Esophagus muscularis mucosa (tissue), 4 donors: ENCODE measurements around the gene SAE1. TPM values are rescaled to one million over a fixed set of nuclear protein-coding genes. Genes with fewer than 3 reads are reported as not detected.

Experiments used
- DNase-seq: peaks from one replicate; pipeline ENCODE4 v3.0.0-alpha.2; 2017; ENCODE audit errors: extremely low spot score
- H3K27ac ChIP-seq, 4 donors: fragments of 200-600 bp; sonication (generic); replicated peaks in 1 of 4; 1 replicate in 3 of 4; 2 replicates in 1 of 4; pipeline ENCODE4 v1.5.1; 2016 to 2019; ENCODE audit warnings: mild to moderate bottlenecking in 1 of 4
- H3K27me3 ChIP-seq, 4 donors: fragments of 200-600 bp; sonication (generic); one replicate each; pipeline versions ENCODE4 v1.5.1 to v1.6.0; 2016 to 2019
- H3K36me3 ChIP-seq, 4 donors: fragments of 200-600 bp; sonication (generic); one replicate each; pipeline ENCODE4 v1.5.1; 2016 to 2019
- H3K4me1 ChIP-seq, 4 donors: fragments of 200-600 bp; sonication (generic); one replicate each; pipeline ENCODE4 v1.5.1; 2016 to 2019
- H3K4me3 ChIP-seq, 4 donors: fragments of 200-600 bp; sonication (generic); 1 replicate in 2 of 4; 2 replicates in 2 of 4; pipeline ENCODE4 v1.5.1; 2016 to 2019; ENCODE audit warnings: mild to moderate bottlenecking in 4 of 4, moderate library complexity in 1 of 4
- H3K9me3 ChIP-seq, 4 donors: fragments of 200-600 bp; sonication (generic); 1 replicate in 3 of 4; 2 replicates in 1 of 4; pipeline ENCODE4 v1.5.1; 2016 to 2019
- CTCF ChIP-seq, 3 experiments: fragments of 200-600 bp in 2 of 3; fragments of 450-650 bp in 1 of 3; sonication (generic) in 2 of 3; IDR thresholded peaks; one replicate each; pipeline ENCODE4 v1.5.1; 2017 to 2019; ENCODE audit warnings: antibody characterized with exemption in 3 of 3, mild to moderate bottlenecking in 2 of 3, moderate library complexity in 1 of 3
- EP300 ChIP-seq: sonication (generic); formaldehyde crosslinking; IDR thresholded peaks from one replicate; pipeline ENCODE4 v1.6.1; 2017; ENCODE audit warnings: antibody characterized with exemption
- POLR2A ChIP-seq: fragments of 450-650 bp; IDR thresholded peaks from one replicate; pipeline ENCODE4 v1.6.1; 2017; ENCODE audit warnings: antibody characterized with exemption, moderate library complexity, mild to moderate bottlenecking, low read depth
- POLR2AphosphoS5 ChIP-seq, 2 donors: sonication (generic); formaldehyde crosslinking; IDR thresholded peaks; one replicate each; pipeline ENCODE4 v1.6.1; 2017; ENCODE audit warnings: antibody characterized with exemption in 2 of 2
- WGBS: methylation state at CpG from one replicate; pipeline ENCODE4 v1.1.5; 2018; 5-methylcytosine and 5-hydroxymethylcytosine counted together
- intact Hi-C: fragments of 100-400 bp; cut with DNase I; formaldehyde crosslinking; loops from one replicate; pipeline ENCODE4 v1.15.1; 2023
- total RNA-seq, 4 donors: library from RNA; depleted of rRNA; stranded (reverse); fragments of >200 nt; gene quantifications; one replicate each; pipeline versions ENCODE4 v1.1.0 to v1.2.1, GENCODE V29; 2016

The SAE1 gene
- total RNA-seq, 4 donors from 2014 or later = 130 to 143 (median 136) TPM

GRCh38 chr19:47172666-47173455 is 42.2 kb downstream of the SAE1 start:
- TF ChIP-seq POLR2A (no peak), CTCF (IDR thresholded peaks at IDR 0.05) (no peak), POLR2AphosphoS5 (IDR thresholded peaks at IDR 0.05) (no peak)
- H3K4me3 ChIP-seq = no peak overlapping the region
- no peaks in the 10 kb centered on the region for H3K27me3 ChIP-seq
- H3K9me3 ChIP-seq = no peaks in the 10 kb centered on the region
- peaks cover 26 to 29% (median 27%) of the 10 kb centered on the region in 4 donors for H3K4me1 ChIP-seq
- peaks cover 42 to 59% (median 54%) of the 10 kb centered on the region in 4 donors for H3K36me3 ChIP-seq
- no peak for DNase-seq
- no peak overlapping the region for H3K27ac ChIP-seq
- WGBS = 96% methylated on average over 19 of the region's 19 CpGs
- intact Hi-C loops = no loop called here

GRCh38 chr19:47176071-47176626 is 45.5 kb downstream of the SAE1 start:
- intact Hi-C loops = no loop called here
- Histone ChIP-seq H3K4me3 (peak overlapping the region in 1 of 4 donors; percentile 1), H3K27me3 (no peaks in the 10 kb centered on the region), H3K4me1 (peaks cover 29 to 40% (median 35%) of the 10 kb centered on the region in 4 donors), H3K36me3 (peaks cover 22 to 42% (median 34%) of the 10 kb centered on the region in 4 donors), H3K27ac (peak overlapping the region; percentile 74 to 86 (median 82)), H3K9me3 (no peaks in the 10 kb centered on the region)
- WGBS = 52% methylated on average over 5 of the region's 5 CpGs
- DNase-seq = no peak
- peak in 1 of 2 donors; percentile 18 for TF ChIP-seq POLR2AphosphoS5 (IDR thresholded peaks at IDR 0.05)
- TF ChIP-seq EP300 = no peak

GRCh38 chr19:47176627-47177090 is 46.0 kb downstream of the SAE1 start:
- H3K9me3 ChIP-seq = no peaks in the 10 kb centered on the region
- no peak for TF ChIP-seq CTCF (IDR thresholded peaks at IDR 0.05)
- TF ChIP-seq EP300 = no peak
- TF ChIP-seq POLR2AphosphoS5 (IDR thresholded peaks at IDR 0.05) = peak; percentile 51 to 63
- TF ChIP-seq POLR2A = no peak
- intact Hi-C loops = no loop called here
- 17% methylated on average over 5 of the region's 5 CpGs for WGBS
- H3K36me3 ChIP-seq = peaks cover 18 to 37% (median 31%) of the 10 kb centered on the region in 4 donors
- DNase-seq = no peak
- peak overlapping the region; percentile 74 to 86 (median 82) for H3K27ac ChIP-seq
- no peaks in the 10 kb centered on the region for H3K27me3 ChIP-seq
- H3K4me1 ChIP-seq = peaks cover 29 to 40% (median 35%) of the 10 kb centered on the region in 4 donors
- peak overlapping the region in 1 of 4 donors; percentile 1 for H3K4me3 ChIP-seq

- Histone ChIP-seq H3K36me3 (peaks cover 0 to 24% (median 11%) of the 10 kb centered on the region in 4 donors), H3K27ac (no peak overlapping the region), H3K9me3 (no peaks in the 10 kb centered on the region), H3K4me3 (no peak overlapping the region), H3K4me1 (peaks cover 35 to 69% (median 62%) of the 10 kb centered on the region in 4 donors), H3K27me3 (no peaks in the 10 kb centered on the region)
- TF ChIP-seq POLR2A (no peak), POLR2AphosphoS5 (IDR thresholded peaks at IDR 0.05) (no peak), CTCF (IDR thresholded peaks at IDR 0.05) (no peak), EP300 (no peak)
- DNase-seq = no peak
- intact Hi-C loops = no loop called here
- WGBS = 77% methylated on average over 4 of the region's 4 CpGs
These were observed 49.1 kb downstream of the SAE1 start for GRCh38 chr19:47179653-47180310.

- intact Hi-C loops = no loop called here
- TF ChIP-seq POLR2AphosphoS5 (IDR thresholded peaks at IDR 0.05) = no peak
- no peak for TF ChIP-seq CTCF (IDR thresholded peaks at IDR 0.05)
- no peak for TF ChIP-seq POLR2A
- TF ChIP-seq EP300 = no peak
- WGBS = 42% methylated on average over 2 of the region's 2 CpGs
- Histone ChIP-seq H3K9me3 (no peaks in the 10 kb centered on the region), H3K27me3 (no peaks in the 10 kb centered on the region), H3K4me3 (no peak overlapping the region), H3K36me3 (peaks cover 0 to 24% (median 11%) of the 10 kb centered on the region in 4 donors), H3K27ac (peak overlapping the region; percentile 64 to 79 (median 71)), H3K4me1 (peaks cover 6 to 61% (median 44%) of the 10 kb centered on the region in 4 donors)
- DNase-seq = no peak
These were observed 53.0 kb downstream of the SAE1 start for GRCh38 chr19:47183601-47184000.
